HepG2 (cell line): ENCODE data around the gene EPB41L1. TPM values are rescaled to one million over a fixed set of nuclear protein-coding genes. Genes with fewer than 3 reads are reported as not detected.

Source experiments
- NFKB2 ChIP-seq: sonication (generic); formaldehyde crosslinking; IDR thresholded peaks from 2 replicates; pipeline ENCODE4 v1.4.0; 2020; ENCODE audit warnings: missing genetic modification reagents, borderline replicate concordance
- RBAK ChIP-seq: sonication (generic); formaldehyde crosslinking; IDR thresholded peaks from 2 replicates; pipeline ENCODE4 v1.5.1; 2020; ENCODE audit warnings: mild to moderate bottlenecking, missing genetic modification reagents
- REST ChIP-seq, 2 experiments: IDR thresholded peaks; 2 replicates each; pipeline ENCODE4 v1.6.1; 2011 to 2012; ENCODE audit warnings: low read length in 2 of 2, borderline replicate concordance in 1 of 2, low read depth in 1 of 2, mild to moderate bottlenecking in 1 of 2, moderate library complexity in 1 of 2
- TERF1 ChIP-seq: sonication (generic); formaldehyde crosslinking; IDR thresholded peaks from 2 replicates; pipeline ENCODE4 v1.8.0; 2022; ENCODE audit warnings: mild to moderate bottlenecking, missing genetic modification reagents, moderate library complexity
- ZBTB40 ChIP-seq, 2 experiments: fragments of 450-650 bp in 1 of 2; sonication (generic) in 1 of 2; formaldehyde crosslinking in 1 of 2; IDR thresholded peaks; 2 replicates each; pipeline versions ENCODE4 v1.6.1 to v1.8.0; 2016 to 2022; ENCODE audit warnings: antibody characterized with exemption in 1 of 2, mild to moderate bottlenecking in 1 of 2, missing genetic modification reagents in 1 of 2
- ZFP36L1 ChIP-seq: sonication (generic); formaldehyde crosslinking; IDR thresholded peaks from 2 replicates; pipeline ENCODE4 v1.8.0; 2022; ENCODE audit warnings: mild to moderate bottlenecking, missing genetic modification reagents, moderate library complexity
- ZNF75D ChIP-seq: sonication (generic); formaldehyde crosslinking; IDR thresholded peaks from 2 replicates; pipeline ENCODE4 v1.8.1; 2023; ENCODE audit warnings: missing genetic modification reagents, mild to moderate bottlenecking, borderline replicate concordance
- polyA plus RNA-seq, 8 experiments: library from polyadenylated mRNA; depleted of rRNA in 3 of 8; stranded (reverse) in 7 of 8; unstranded in 1 of 8; fragments of >200 nt; fragmentation: Illumina TruSeq in 4 of 8; extraction: Trizol in 4 of 8; gene quantifications; 2 replicates each; pipeline versions ENCODE4 v1.2.1 to v1.2.3, GENCODE V29; 2011 to 2016; ENCODE audit warnings: low read depth in 4 of 8, missing spikeins in 1 of 8, mixed read lengths in 1 of 8; ENCODE audit not compliant: insufficient read depth in 1 of 8
- total RNA-seq, 5 experiments: library from RNA; depleted of rRNA; stranded (reverse); fragments of >200 nt; fragmentation: Illumina TruSeq; extraction: Trizol; gene quantifications; 2 replicates each; pipeline ENCODE4 v1.2.3, GENCODE V29; 2016; ENCODE audit warnings: low read depth in 1 of 5

Gene EPB41L1
- total and polyA plus RNA-seq, 2 of the 13 experiments (the other 11 are each of a cell fraction or from before 2014, with no cell fraction given) = 16.7 to 39.0 TPM

GRCh38 chr20:36183155-36183944, 28.8 kb downstream of the EPB41L1 start (continued):
- TF ChIP-seq ZBTB40 (IDR thresholded peaks at IDR 0.05) = no peak
- peak; percentile 63 for TF ChIP-seq ZBTB40 (CRISPR knock-in tag; IDR thresholded peaks at IDR 0.05)
- no peak for TF ChIP-seq ZNF75D (CRISPR knock-in tag)
- peak; percentile 81 for TF ChIP-seq RBAK (CRISPR knock-in tag)
- TF ChIP-seq ZFP36L1 = peak; percentile 71
- TF ChIP-seq TERF1 (CRISPR knock-in tag) = no peak
- TF ChIP-seq REST (IDR thresholded peaks at IDR 0.05; ENCODE audit: borderline replicate concordance in 1 of 2, low read depth in 1 of 2, low read length in 2 of 2) = 0 out of 4 replicates have a peak, but pooled peaks of 1 of the 2 experiments have one; percentile 45
- 0 out of 2 replicates have a peak, but pooled peaks have one; percentile 51 for TF ChIP-seq NFKB2 (CRISPR knock-in tag)
